ENCODE measurements around the gene SHISA7.

- TF ChIP-seq ZFP3 (CRISPR knock-in tag; IDR thresholded peaks at IDR 0.05) (no peak), RARB (CRISPR knock-in tag; IDR thresholded peaks at IDR 0.05) (no peak), ZNF565 (CRISPR knock-in tag; conservative IDR thresholded peaks at IDR 0.05; ENCODE audit: low read depth) (no peak)
These were observed 18.6 kb downstream of the SHISA7 start for GRCh38 chr19:55424518-55424917.
